PC-9 (cell line): ENCODE data around the gene PRXL2A. TPM values are rescaled to one million over a fixed set of nuclear protein-coding genes. Genes with fewer than 3 reads are reported as not detected.
A peak's percentile ranks its signal among the peaks of the same experiment; 100 is the strongest.
"Not testable (repeated sequence)": the region's sequence is repeated elsewhere in the genome, so short reads cannot be mapped to it uniquely, and the experiment has no call there.

ENCODE experiments used
- BruUV-seq: library from RNA; stranded (reverse); fragments of 400-500 nt; replicated peaks from 2 replicates; lab custom pipeline; 2021; lab: Mats Ljungman, UMichigan
- CTCF ChIA-PET: fragments of 300-600 bp; sonication (Branson Sonifier 250); formaldehyde crosslinking; loops from one replicate; lab custom pipeline; 2022; ENCODE audit warnings: antibody characterized with exemption; lab: Charles Lee
- POLR2A ChIA-PET: fragments of 300-600 bp; sonication (Branson Sonifier 250); formaldehyde crosslinking; loops from one replicate; lab custom pipeline; 2022; ENCODE audit warnings: antibody characterized with exemption; ENCODE audit not compliant: unreplicated experiment; lab: Charles Lee
- DNase-seq, 2 experiments: peaks; one replicate each; pipeline versions ENCODE4 v3.0.0 to v3.0.0-alpha.2; 2015 to 2022; ENCODE audit warnings: mixed read lengths in 1 of 2
- H2AFZ ChIP-seq: fragments of 200-600 bp; sonication (generic); 2 replicates; pipeline ENCODE4 v1.8.1; 2017; ENCODE audit warnings: antibody characterized with exemption
- H3F3A ChIP-seq: fragments of 200-600 bp; sonication (generic); 2 replicates; pipeline ENCODE4 v1.8.1; 2017; ENCODE audit warnings: antibody characterized with exemption, mild to moderate bottlenecking, low read depth; ENCODE audit not compliant: insufficient read depth
- H3K27ac ChIP-seq: fragments of 200-600 bp; sonication (generic); 2 replicates; pipeline ENCODE4 v1.6.1; 2016; ENCODE audit warnings: mixed run types
- H3K27me3 ChIP-seq: fragments of 200-600 bp; sonication (generic); 2 replicates; pipeline ENCODE4 v1.6.1; 2016; ENCODE audit warnings: low read depth, mixed run types; ENCODE audit not compliant: insufficient read depth
- H3K36me3 ChIP-seq: fragments of 200-600 bp; sonication (generic); 2 replicates; pipeline ENCODE4 v1.6.1; 2016; ENCODE audit warnings: low read depth, mixed run types
- H3K4me1 ChIP-seq: fragments of 200-600 bp; sonication (generic); replicated peaks from 2 replicates; pipeline ENCODE4 v1.6.1; 2016; ENCODE audit warnings: mixed run types; ENCODE audit not compliant: insufficient read depth
- H3K4me2 ChIP-seq: fragments of 200-600 bp; sonication (generic); 2 replicates; pipeline ENCODE4 v1.6.1; 2017; ENCODE audit warnings: mixed run types
- H3K4me3 ChIP-seq: fragments of 200-600 bp; sonication (generic); 2 replicates; pipeline ENCODE4 v1.6.1; 2016; ENCODE audit warnings: mixed run types
- H3K79me2 ChIP-seq: fragments of 200-600 bp; sonication (generic); 2 replicates; pipeline ENCODE4 v1.6.1; 2017; ENCODE audit warnings: low read depth, mixed run types
- H3K9me2 ChIP-seq: fragments of 200-600 bp; sonication (generic); 2 replicates; pipeline ENCODE4 v1.8.1; 2017; ENCODE audit warnings: mild to moderate bottlenecking; ENCODE audit not compliant: insufficient read depth
- H3K9me3 ChIP-seq: fragments of 200-600 bp; sonication (generic); 2 replicates; pipeline ENCODE4 v1.8.1; 2016; ENCODE audit warnings: low read depth; ENCODE audit not compliant: insufficient read depth
- H4K20me1 ChIP-seq: fragments of 200-600 bp; sonication (generic); 2 replicates; pipeline ENCODE4 v1.8.1; 2017; ENCODE audit not compliant: insufficient read depth
- EZH2 ChIP-seq: fragments of 200-600 bp; sonication (generic); IDR thresholded peaks from 2 replicates; pipeline ENCODE4 v1.8.0; 2017; ENCODE audit warnings: antibody characterized with exemption, low read depth
- intact Hi-C: fragments of 100-400 bp; cut with micrococcal nuclease; formaldehyde crosslinking; loops from one replicate; pipeline ENCODE4 v1.10.0; 2022; ENCODE audit not compliant: unreplicated experiment
- total RNA-seq: library from RNA; stranded (reverse); gene quantifications from 2 replicates; pipeline ENCODE4 v1.2.3, GENCODE V29; 2021
- TF ChIP-seq, protein P1 (sequence below): fragments of 200-600 bp; sonication (generic); conservative IDR thresholded peaks from 2 replicates; pipeline ENCODE4 v1.6.1; 2017; ENCODE audit warnings: mixed run types, antibody characterized with exemption, mild to moderate bottlenecking, moderate library complexity

PRXL2A gene
- total RNA-seq, 1 experiment from 2014 or later = 88.7 TPM

DNA sequence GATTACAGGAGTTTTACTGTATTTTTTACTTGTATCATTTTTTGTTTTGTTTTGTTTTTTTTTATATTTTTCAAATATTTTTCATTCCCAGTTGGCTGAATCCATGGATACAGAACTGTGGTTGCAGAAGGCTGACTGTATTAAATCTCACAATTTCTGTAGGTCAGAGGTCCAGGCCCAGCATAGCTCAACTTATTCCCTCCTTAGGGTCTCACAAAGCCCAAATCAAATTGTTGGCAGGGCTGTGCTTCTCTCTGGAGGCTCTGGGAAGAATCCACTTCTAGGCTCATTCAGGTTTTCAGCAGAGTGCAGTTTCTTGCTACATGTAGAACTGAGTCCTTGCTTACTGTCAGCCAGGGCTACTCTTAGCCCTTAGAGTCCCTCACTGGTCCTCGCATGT is 68.3 kb downstream of the PRXL2A start:
- peaks cover 79% of the 10 kb centered on the region for H3F3A ChIP-seq
- no peaks in the 10 kb centered on the region for H4K20me1 ChIP-seq
- H3K4me1 ChIP-seq = peaks cover 68% of the 10 kb centered on the region
- BruUV-seq = no TSS peak
- no peak overlapping the region for H3K4me2 ChIP-seq
- ChIA-PET CTCF (no interaction called here), POLR2A (interaction anchor here (0.8 kb wide), 1 partner anchor 25 kb away, joined by 3 read pairs; no protein-coding TSS in a partner anchor)
- TF ChIP-seq EZH2 = no peak
- TF ChIP-seq, protein P1, sequence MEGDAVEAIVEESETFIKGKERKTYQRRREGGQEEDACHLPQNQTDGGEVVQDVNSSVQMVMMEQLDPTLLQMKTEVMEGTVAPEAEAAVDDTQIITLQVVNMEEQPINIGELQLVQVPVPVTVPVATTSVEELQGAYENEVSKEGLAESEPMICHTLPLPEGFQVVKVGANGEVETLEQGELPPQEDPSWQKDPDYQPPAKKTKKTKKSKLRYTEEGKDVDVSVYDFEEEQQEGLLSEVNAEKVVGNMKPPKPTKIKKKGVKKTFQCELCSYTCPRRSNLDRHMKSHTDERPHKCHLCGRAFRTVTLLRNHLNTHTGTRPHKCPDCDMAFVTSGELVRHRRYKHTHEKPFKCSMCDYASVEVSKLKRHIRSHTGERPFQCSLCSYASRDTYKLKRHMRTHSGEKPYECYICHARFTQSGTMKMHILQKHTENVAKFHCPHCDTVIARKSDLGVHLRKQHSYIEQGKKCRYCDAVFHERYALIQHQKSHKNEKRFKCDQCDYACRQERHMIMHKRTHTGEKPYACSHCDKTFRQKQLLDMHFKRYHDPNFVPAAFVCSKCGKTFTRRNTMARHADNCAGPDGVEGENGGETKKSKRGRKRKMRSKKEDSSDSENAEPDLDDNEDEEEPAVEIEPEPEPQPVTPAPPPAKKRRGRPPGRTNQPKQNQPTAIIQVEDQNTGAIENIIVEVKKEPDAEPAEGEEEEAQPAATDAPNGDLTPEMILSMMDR = no peak
- peaks cover 49% of the 10 kb centered on the region for H3K36me3 ChIP-seq
- DNase-seq = no peak
- no peak overlapping the region for H3K4me3 ChIP-seq
- H3K27ac ChIP-seq = peak overlapping the region; percentile 71
- no peak overlapping the region for H2AFZ ChIP-seq
- no peaks in the 10 kb centered on the region; the same call in 1 of the 2 replicates for H3K9me3 ChIP-seq
- H3K27me3 ChIP-seq = no peaks in the 10 kb centered on the region
- intact Hi-C loops = no loop called here
- H3K79me2 ChIP-seq = peaks cover 98% of the 10 kb centered on the region
- H3K9me2 ChIP-seq = no peaks in the 10 kb centered on the region

DNA sequence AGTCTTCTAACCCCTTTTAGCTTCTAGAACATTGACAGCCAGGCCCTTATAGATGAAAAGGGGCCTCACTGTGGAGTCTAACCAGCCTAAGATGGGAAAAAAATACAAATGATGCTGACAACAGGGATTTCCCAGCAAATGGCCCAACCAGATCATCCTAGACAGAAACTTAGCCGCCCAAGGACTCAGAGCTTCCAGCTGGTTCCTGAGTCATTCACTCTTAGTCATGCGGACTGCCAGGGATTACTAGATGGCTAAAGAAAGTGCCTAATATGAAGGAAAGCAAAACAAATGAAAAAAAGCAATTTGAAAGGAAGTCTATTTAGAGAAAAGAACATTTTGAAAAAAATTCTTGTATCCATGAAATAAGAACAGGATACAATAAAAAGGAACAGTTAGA is 69.5 kb downstream of the PRXL2A start:
- Histone ChIP-seq H3K4me1 (peaks cover 58% of the 10 kb centered on the region), H3K27me3 (no peaks in the 10 kb centered on the region), H3K79me2 (peaks cover 99% of the 10 kb centered on the region), H3K9me3 (no peaks in the 10 kb centered on the region; the same call in 1 of the 2 replicates), H4K20me1 (peaks cover 3% of the 10 kb centered on the region; the same call in 1 of the 2 replicates), H3K4me2 (peak overlapping the region; percentile 29), H2AFZ (no peak overlapping the region), H3K27ac (peak overlapping the region; percentile 71), H3K36me3 (peaks cover 45% of the 10 kb centered on the region), H3K9me2 (no peaks in the 10 kb centered on the region), H3K4me3 (no peak overlapping the region), H3F3A (peaks cover 79% of the 10 kb centered on the region)
- intact Hi-C loops = no loop called here
- POLR2A ChIA-PET = no interaction called here
- no TSS peak for BruUV-seq
- TF ChIP-seq, protein P1 = no peak
- no peak for TF ChIP-seq EZH2
- CTCF ChIA-PET = no interaction called here
- peak in 1 of 2 experiments; percentile 84 for DNase-seq

DNA sequence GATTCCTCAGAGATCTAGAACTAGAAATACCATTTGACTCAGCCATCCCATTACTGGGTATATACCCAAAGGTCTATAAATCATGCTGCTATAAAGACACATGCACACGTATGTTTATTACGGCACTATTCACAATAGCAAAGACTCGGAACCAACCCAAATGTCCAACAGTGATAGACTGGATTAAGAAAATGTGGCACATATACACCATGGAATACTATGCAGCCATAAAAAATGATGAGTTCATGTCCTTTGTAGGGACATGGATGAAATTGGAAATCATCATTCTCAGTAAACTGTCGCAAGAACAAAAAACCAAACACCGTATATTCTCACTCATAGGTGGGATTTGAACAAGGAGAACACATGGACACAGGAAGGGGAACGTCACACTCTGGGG is 72.0 kb downstream of the PRXL2A start:
- H3K9me2 ChIP-seq, H3K4me2 ChIP-seq, POLR2A ChIA-PET, DNase-seq, H2AFZ ChIP-seq, CTCF ChIA-PET, H3K27me3 ChIP-seq, H3K27ac ChIP-seq, H3K9me3 ChIP-seq, BruUV-seq, H3K4me3 ChIP-seq, intact Hi-C loops: not testable (repeated sequence)
- Histone ChIP-seq H3K79me2 (peaks cover 99% of the 10 kb centered on the region), H4K20me1 (peaks cover 12% of the 10 kb centered on the region; the same call in 1 of the 2 replicates), H3K36me3 (peaks cover 49% of the 10 kb centered on the region), H3F3A (peaks cover 75% of the 10 kb centered on the region), H3K4me1 (peaks cover 57% of the 10 kb centered on the region)

DNA sequence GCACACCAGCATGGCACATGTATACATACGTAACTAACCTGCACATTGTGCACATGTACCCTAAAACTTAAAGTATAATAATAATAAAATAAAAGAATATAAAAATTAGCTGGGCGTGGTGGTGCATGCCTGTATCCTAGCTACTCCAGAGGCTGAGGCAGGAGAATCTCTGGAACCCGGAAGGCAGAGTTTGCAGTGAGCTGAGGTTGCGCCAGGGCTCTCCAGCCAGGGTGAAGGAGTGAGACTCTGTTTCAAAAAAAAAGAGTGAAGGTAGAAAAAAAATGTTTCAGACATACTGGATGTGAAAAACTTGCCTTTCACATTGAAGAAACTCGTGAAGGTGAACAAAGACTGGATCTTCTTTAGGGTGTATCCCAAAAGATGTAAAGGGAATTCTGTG is 72.5 kb downstream of the PRXL2A start:
- POLR2A ChIA-PET = no interaction called here
- intact Hi-C loops = no loop called here
- no peak for DNase-seq
- TF ChIP-seq EZH2 = no peak
- TF ChIP-seq, protein P1 = no peak
- H3F3A ChIP-seq = peaks cover 71% of the 10 kb centered on the region
- H3K9me3 ChIP-seq = no peaks in the 10 kb centered on the region; the same call in 1 of the 2 replicates
- H3K4me3 ChIP-seq = no peak overlapping the region
- peaks cover 57% of the 10 kb centered on the region for H3K4me1 ChIP-seq
- CTCF ChIA-PET = no interaction called here
- no peak overlapping the region for H2AFZ ChIP-seq
- H3K36me3 ChIP-seq = peaks cover 47% of the 10 kb centered on the region
- H3K9me2 ChIP-seq = no peaks in the 10 kb centered on the region
- peaks cover 99% of the 10 kb centered on the region for H3K79me2 ChIP-seq
- no TSS peak for BruUV-seq
- no peaks in the 10 kb centered on the region for H3K27me3 ChIP-seq
- H3K4me2 ChIP-seq = no peak overlapping the region
- peaks cover 17% of the 10 kb centered on the region; the same call in 1 of the 2 replicates for H4K20me1 ChIP-seq
- no peak overlapping the region for H3K27ac ChIP-seq
